GM12891 (cell line): ENCODE results near the gene FAM149A.

ENCODE experiments used
- POLR2A ChIP-seq: IDR thresholded peaks from 2 replicates; pipeline ENCODE4 v1.6.1; 2011; ENCODE audit warnings: low read depth, low read length, control low read depth
- TAF1 ChIP-seq: IDR thresholded peaks from 2 replicates; pipeline ENCODE4 v1.6.1; 2011; ENCODE audit warnings: low read depth, low read length, control low read depth

- TF ChIP-seq POLR2A (no peak), TAF1 (no peak)
These were observed 32.8 kb downstream of the FAM149A start for GRCh38 chr4:186137196-186137794.
